HepG2 (cell line): ENCODE data around the gene SRCAP. TPM values are rescaled to one million over a fixed set of nuclear protein-coding genes. Genes with fewer than 3 reads are reported as not detected.
A peak's percentile ranks its signal among the peaks of the same experiment; 100 is the strongest.

Experiments used
- BRD4 ChIP-seq: sonication (generic); formaldehyde crosslinking; IDR thresholded peaks from 2 replicates; pipeline ENCODE4 v1.4.0; 2020; ENCODE audit warnings: missing genetic modification reagents
- HNRNPUL1 ChIP-seq: fragments of 200-400 bp; formaldehyde crosslinking; IDR thresholded peaks from 2 replicates; pipeline ENCODE4 v1.6.1; 2017; ENCODE audit warnings: low read depth, mild to moderate bottlenecking, low read length, moderate library complexity
- RFXAP ChIP-seq: sonication (generic); formaldehyde crosslinking; IDR thresholded peaks from 2 replicates; pipeline ENCODE4 v1.4.0; 2020; ENCODE audit warnings: missing genetic modification reagents, borderline replicate concordance
- SMARCE1 ChIP-seq: fragments of 450-650 bp; IDR thresholded peaks from 2 replicates; pipeline ENCODE4 v1.6.1; 2017; ENCODE audit warnings: borderline replicate concordance
- ZNF484 ChIP-seq: sonication (generic); formaldehyde crosslinking; IDR thresholded peaks from 2 replicates; pipeline ENCODE4 v1.5.1; 2020; ENCODE audit warnings: mild to moderate bottlenecking, low read depth, missing genetic modification reagents, borderline replicate concordance
- ZNF530 ChIP-seq: sonication (generic); formaldehyde crosslinking; IDR thresholded peaks from 2 replicates; pipeline ENCODE4 v1.5.0; 2020; ENCODE audit warnings: low read depth, mild to moderate bottlenecking, missing genetic modification reagents
- polyA plus RNA-seq, 8 experiments: library from polyadenylated mRNA; depleted of rRNA in 3 of 8; stranded (reverse) in 7 of 8; unstranded in 1 of 8; fragments of >200 nt; fragmentation: Illumina TruSeq in 4 of 8; extraction: Trizol in 4 of 8; gene quantifications; 2 replicates each; pipeline versions ENCODE4 v1.2.1 to v1.2.3, GENCODE V29; 2011 to 2016; ENCODE audit warnings: low read depth in 4 of 8, missing spikeins in 1 of 8, mixed read lengths in 1 of 8; ENCODE audit not compliant: insufficient read depth in 1 of 8
- total RNA-seq, 5 experiments: library from RNA; depleted of rRNA; stranded (reverse); fragments of >200 nt; fragmentation: Illumina TruSeq; extraction: Trizol; gene quantifications; 2 replicates each; pipeline ENCODE4 v1.2.3, GENCODE V29; 2016; ENCODE audit warnings: low read depth in 1 of 5
- TF ChIP-seq, protein P1 (sequence below): sonication (generic); formaldehyde crosslinking; IDR thresholded peaks from 2 replicates; pipeline ENCODE4 v1.4.0; 2020; ENCODE audit warnings: missing genetic modification reagents
- TF ChIP-seq, protein P2 (sequence below): sonication (generic); formaldehyde crosslinking; IDR thresholded peaks from 2 replicates; pipeline ENCODE4 v1.5.1; 2020; ENCODE audit warnings: mild to moderate bottlenecking, missing genetic modification reagents, moderate library complexity

Gene SRCAP
- total and polyA plus RNA-seq, 2 of the 13 experiments (the other 11 are each of a cell fraction or from before 2014, with no cell fraction given), result 4.9 to 9.0 TPM

GRCh38 chr16:30775392-30776188, 76.6 kb downstream of the SRCAP start (continued):
- TF ChIP-seq, protein P1, sequence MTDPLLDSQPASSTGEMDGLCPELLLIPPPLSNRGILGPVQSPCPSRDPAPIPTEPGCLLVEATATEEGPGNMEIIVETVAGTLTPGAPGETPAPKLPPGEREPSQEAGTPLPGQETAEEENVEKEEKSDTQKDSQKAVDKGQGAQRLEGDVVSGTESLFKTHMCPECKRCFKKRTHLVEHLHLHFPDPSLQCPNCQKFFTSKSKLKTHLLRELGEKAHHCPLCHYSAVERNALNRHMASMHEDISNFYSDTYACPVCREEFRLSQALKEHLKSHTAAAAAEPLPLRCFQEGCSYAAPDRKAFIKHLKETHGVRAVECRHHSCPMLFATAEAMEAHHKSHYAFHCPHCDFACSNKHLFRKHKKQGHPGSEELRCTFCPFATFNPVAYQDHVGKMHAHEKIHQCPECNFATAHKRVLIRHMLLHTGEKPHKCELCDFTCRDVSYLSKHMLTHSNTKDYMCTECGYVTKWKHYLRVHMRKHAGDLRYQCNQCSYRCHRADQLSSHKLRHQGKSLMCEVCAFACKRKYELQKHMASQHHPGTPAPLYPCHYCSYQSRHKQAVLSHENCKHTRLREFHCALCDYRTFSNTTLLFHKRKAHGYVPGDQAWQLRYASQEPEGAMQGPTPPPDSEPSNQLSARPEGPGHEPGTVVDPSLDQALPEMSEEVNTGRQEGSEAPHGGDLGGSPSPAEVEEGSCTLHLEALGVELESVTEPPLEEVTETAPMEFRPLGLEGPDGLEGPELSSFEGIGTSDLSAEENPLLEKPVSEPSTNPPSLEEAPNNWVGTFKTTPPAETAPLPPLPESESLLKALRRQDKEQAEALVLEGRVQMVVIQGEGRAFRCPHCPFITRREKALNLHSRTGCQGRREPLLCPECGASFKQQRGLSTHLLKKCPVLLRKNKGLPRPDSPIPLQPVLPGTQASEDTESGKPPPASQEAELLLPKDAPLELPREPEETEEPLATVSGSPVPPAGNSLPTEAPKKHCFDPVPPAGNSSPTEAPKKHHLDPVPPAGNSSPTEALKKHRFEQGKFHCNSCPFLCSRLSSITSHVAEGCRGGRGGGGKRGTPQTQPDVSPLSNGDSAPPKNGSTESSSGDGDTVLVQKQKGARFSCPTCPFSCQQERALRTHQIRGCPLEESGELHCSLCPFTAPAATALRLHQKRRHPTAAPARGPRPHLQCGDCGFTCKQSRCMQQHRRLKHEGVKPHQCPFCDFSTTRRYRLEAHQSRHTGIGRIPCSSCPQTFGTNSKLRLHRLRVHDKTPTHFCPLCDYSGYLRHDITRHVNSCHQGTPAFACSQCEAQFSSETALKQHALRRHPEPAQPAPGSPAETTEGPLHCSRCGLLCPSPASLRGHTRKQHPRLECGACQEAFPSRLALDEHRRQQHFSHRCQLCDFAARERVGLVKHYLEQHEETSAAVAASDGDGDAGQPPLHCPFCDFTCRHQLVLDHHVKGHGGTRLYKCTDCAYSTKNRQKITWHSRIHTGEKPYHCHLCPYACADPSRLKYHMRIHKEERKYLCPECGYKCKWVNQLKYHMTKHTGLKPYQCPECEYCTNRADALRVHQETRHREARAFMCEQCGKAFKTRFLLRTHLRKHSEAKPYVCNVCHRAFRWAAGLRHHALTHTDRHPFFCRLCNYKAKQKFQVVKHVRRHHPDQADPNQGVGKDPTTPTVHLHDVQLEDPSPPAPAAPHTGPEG (CRISPR knock-in tag), result peak; percentile 76
- TF ChIP-seq RFXAP (peak; percentile 84; the same call in 1 of the 2 replicates), SMARCE1 (no peak), HNRNPUL1 (0 out of 2 replicates have a peak, but pooled peaks have one; percentile 53), BRD4 (CRISPR knock-in tag) (peak; percentile 48; the same call in 1 of the 2 replicates), ZNF484 (0 out of 2 replicates have a peak, but pooled peaks have one; percentile 36), ZNF530 (CRISPR knock-in tag) (no peak)
- TF ChIP-seq, protein P2, sequence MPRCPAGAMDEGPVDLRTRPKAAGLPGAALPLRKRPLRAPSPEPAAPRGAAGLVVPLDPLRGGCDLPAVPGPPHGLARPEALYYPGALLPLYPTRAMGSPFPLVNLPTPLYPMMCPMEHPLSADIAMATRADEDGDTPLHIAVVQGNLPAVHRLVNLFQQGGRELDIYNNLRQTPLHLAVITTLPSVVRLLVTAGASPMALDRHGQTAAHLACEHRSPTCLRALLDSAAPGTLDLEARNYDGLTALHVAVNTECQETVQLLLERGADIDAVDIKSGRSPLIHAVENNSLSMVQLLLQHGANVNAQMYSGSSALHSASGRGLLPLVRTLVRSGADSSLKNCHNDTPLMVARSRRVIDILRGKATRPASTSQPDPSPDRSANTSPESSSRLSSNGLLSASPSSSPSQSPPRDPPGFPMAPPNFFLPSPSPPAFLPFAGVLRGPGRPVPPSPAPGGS (CRISPR knock-in tag), result peak; percentile 91
